HCT116 (cell line): Measurements from ENCODE around the gene TRAK1. TPM values are rescaled to one million over a fixed set of nuclear protein-coding genes. Genes with fewer than 3 reads are reported as not detected.

Source experiments
- ATAC-seq: fragments of 200-7000 bp; cut with Tn5 transposase; 2 replicates; pipeline ENCODE4 v1.9.1; 2020; ENCODE audit warnings: mild to moderate bottlenecking, moderate library complexity
- BruUV-seq: library from RNA; stranded (reverse); fragments of 400-500 nt; replicated peaks from 2 replicates; lab custom pipeline; 2021; lab: Mats Ljungman, UMichigan
- CTCF ChIA-PET: fragments of 300-600 bp; sonication (Branson Sonifier 250); formaldehyde crosslinking; loops from one replicate; lab custom pipeline; 2021; ENCODE audit warnings: antibody characterized with exemption; lab: Charles Lee
- POLR2A ChIA-PET: fragments of 300-600, 350-600 bp; sonication (Branson Sonifier 250); formaldehyde crosslinking; loops from one replicate; lab custom pipeline; 2021; ENCODE audit warnings: antibody characterized with exemption; lab: Charles Lee
- RAD21 ChIA-PET, 2 experiments: fragments of 300-600 bp; sonication (Branson Sonifier 250); formaldehyde crosslinking; loops; one replicate each; lab custom pipeline; 2023; ENCODE audit warnings: low total read pairs in 2 of 2; ENCODE audit not compliant: uncharacterized antibody in 2 of 2, unreplicated experiment in 2 of 2, low non-redundant PET in 1 of 2; lab: Charles Lee
- DNase-seq: peaks from one replicate; pipeline ENCODE4 v3.0.0-alpha.2; 2010; ENCODE audit warnings: low read depth, low spot score
- H2AFZ ChIP-seq: fragments of 200-600 bp; shearing (Covaris generic), sonication (generic); 2 replicates; pipeline ENCODE4 v1.6.1; 2017; ENCODE audit warnings: low read depth, mixed run types, mixed read lengths, antibody characterized with exemption, low read length; ENCODE audit not compliant: poor library complexity, severe bottlenecking
- H3K27ac ChIP-seq: 2 replicates; pipeline ENCODE4 v1.5.1; 2012; ENCODE audit warnings: low read depth, low read length
- H3K27me3 ChIP-seq: fragments of 200-600 bp; sonication (generic); 2 replicates; pipeline ENCODE4 v1.6.1; 2016; ENCODE audit warnings: mixed run types, low read length, mixed read lengths; ENCODE audit not compliant: insufficient read depth
- H3K36me3 ChIP-seq, 2 experiments: fragments of 200-500 bp in 1 of 2; fragments of 200-600 bp in 1 of 2; sonication (Bioruptor generic) in 1 of 2; sonication (generic) in 1 of 2; 2 replicates each; pipeline versions ENCODE4 v1.5.1 to v1.6.1; 2014 to 2016; ENCODE audit warnings: low read length in 2 of 2, inconsistent platforms in 1 of 2, mixed read lengths in 1 of 2, mixed run types in 1 of 2; ENCODE audit not compliant: insufficient read depth in 2 of 2, control insufficient read depth in 1 of 2
- H3K4me1 ChIP-seq, 2 experiments: fragments of 200-600 bp in 1 of 2; sonication (generic) in 1 of 2; 2 replicates each; pipeline versions ENCODE4 v1.5.1 to v1.6.1; 2012 to 2017; ENCODE audit warnings: low read length in 2 of 2, inconsistent platforms in 1 of 2, mild to moderate bottlenecking in 1 of 2, mixed read lengths in 1 of 2, mixed run types in 1 of 2, moderate library complexity in 1 of 2; ENCODE audit not compliant: insufficient read depth in 2 of 2, control insufficient read depth in 1 of 2
- H3K4me2 ChIP-seq: fragments of 200-600 bp; sonication (generic); 2 replicates; pipeline ENCODE4 v1.6.1; 2017; ENCODE audit warnings: mixed run types, low read length, mixed read lengths
- H3K4me3 ChIP-seq, 2 experiments: fragments of 200-600 bp in 1 of 2; sonication (generic) in 1 of 2; replicated peaks in 1 of 2; 2 replicates each; pipeline ENCODE4 v1.5.1; 2011 to 2016; ENCODE audit warnings: low read length in 2 of 2, control low read depth in 1 of 2, low read depth in 1 of 2, mild to moderate bottlenecking in 1 of 2, mixed read lengths in 1 of 2, mixed run types in 1 of 2
- H3K79me2 ChIP-seq: fragments of 200-600 bp; sonication (generic); 2 replicates; pipeline ENCODE4 v1.6.1; 2017; ENCODE audit warnings: mild to moderate bottlenecking, mixed run types, low read length, moderate library complexity, mixed read lengths; ENCODE audit not compliant: insufficient read depth
- H3K9ac ChIP-seq: fragments of 200-600 bp; sonication (generic); 2 replicates; pipeline ENCODE4 v1.6.1; 2016; ENCODE audit warnings: low read length, mixed read lengths
- H3K9me2 ChIP-seq: fragments of 200-600 bp; sonication (generic), shearing (Covaris generic); 2 replicates; pipeline ENCODE4 v1.6.1; 2017; ENCODE audit warnings: mixed run types, mild to moderate bottlenecking, moderate library complexity; ENCODE audit not compliant: insufficient read depth
- H3K9me3 ChIP-seq, 2 experiments: fragments of 200-500 bp in 1 of 2; fragments of 200-600 bp in 1 of 2; sonication (Bioruptor generic) in 1 of 2; sonication (generic) in 1 of 2; 2 replicates each; pipeline ENCODE4 v1.6.1; 2014 to 2017; ENCODE audit warnings: low read length in 2 of 2, mixed read lengths in 2 of 2, inconsistent platforms in 1 of 2, low read depth in 1 of 2, mild to moderate bottlenecking in 1 of 2, mixed run types in 1 of 2, moderate library complexity in 1 of 2; ENCODE audit not compliant: control insufficient read depth in 1 of 2, insufficient read depth in 1 of 2
- H4K20me1 ChIP-seq: fragments of 200-600 bp; sonication (generic), shearing (Covaris generic); 2 replicates; pipeline ENCODE4 v1.6.1; 2017; ENCODE audit warnings: mixed run types, mild to moderate bottlenecking, moderate library complexity; ENCODE audit not compliant: insufficient read depth
- CEBPB ChIP-seq: IDR thresholded peaks from 2 replicates; pipeline ENCODE4 v1.6.1; 2012; ENCODE audit warnings: low read depth
- ELF1 ChIP-seq: IDR thresholded peaks from 2 replicates; pipeline ENCODE4 v1.6.1; 2012; ENCODE audit warnings: low read depth, borderline replicate concordance
- EZH2phosphoT487 ChIP-seq: fragments of 200-600 bp; IDR thresholded peaks from 2 replicates; pipeline ENCODE4 v1.6.1; 2018; ENCODE audit warnings: antibody characterized with exemption, borderline replicate concordance
- FOSL1 ChIP-seq: IDR thresholded peaks from 2 replicates; pipeline ENCODE4 v1.6.1; 2012; ENCODE audit warnings: low read depth
- RAD21 ChIP-seq: IDR thresholded peaks from 2 replicates; pipeline ENCODE4 v1.6.1; 2012; ENCODE audit warnings: low read depth, mild to moderate bottlenecking
- SIN3A ChIP-seq: IDR thresholded peaks from 2 replicates; pipeline ENCODE4 v1.6.1; 2012; ENCODE audit warnings: low read depth
- YY1 ChIP-seq: IDR thresholded peaks from 2 replicates; pipeline ENCODE4 v1.6.1; 2011; ENCODE audit warnings: low read length, low read depth, moderate library complexity, mild to moderate bottlenecking; ENCODE audit not compliant: insufficient replicate concordance; ENCODE audit errors: extremely low read depth
- ZFX ChIP-seq: fragments of 450-650 bp; IDR thresholded peaks from 2 replicates; pipeline ENCODE4 v1.6.1; 2017
- ZNF274 ChIP-seq: fragments of 200-500 bp; sonication (Bioruptor generic); IDR thresholded peaks from 2 replicates; pipeline ENCODE4 v1.6.1; 2014; ENCODE audit warnings: mild to moderate bottlenecking, low read depth, low read length, inconsistent platforms
- intact Hi-C: fragments of 100-400 bp; cut with micrococcal nuclease; formaldehyde crosslinking; loops from 2 replicates; pipeline ENCODE4 v1.10.0; 2022
- total RNA-seq: library from RNA; stranded (reverse); gene quantifications from one replicate; pipeline ENCODE4 v1.2.1, GENCODE V29; 2021; ENCODE audit not compliant: unreplicated experiment
- TF ChIP-seq, protein P1 (sequence below): IDR thresholded peaks from 2 replicates; pipeline ENCODE4 v1.6.1; 2012
- TF ChIP-seq, protein P2 (sequence below): IDR thresholded peaks from 2 replicates; pipeline ENCODE4 v1.6.1; 2011; ENCODE audit warnings: mild to moderate bottlenecking, low read length, moderate library complexity; ENCODE audit not compliant: insufficient replicate concordance; ENCODE audit errors: extremely low read depth
- TF ChIP-seq, protein P3 (sequence below): IDR thresholded peaks from 2 replicates; pipeline ENCODE4 v1.6.1; 2012
- TF ChIP-seq, protein P4 (sequence below), 3 experiments: fragments of 200-600 bp in 1 of 3; sonication (generic) in 1 of 3; IDR thresholded peaks in 2 of 3; conservative IDR thresholded peaks in 1 of 3; 2 replicates each; pipeline ENCODE4 v1.5.1; 2012 to 2017; ENCODE audit warnings: low read depth in 2 of 3, low read length in 2 of 3, antibody characterized with exemption in 1 of 3, borderline replicate concordance in 1 of 3, control low read depth in 1 of 3, mild to moderate bottlenecking in 1 of 3, mixed read lengths in 1 of 3, mixed run types in 1 of 3, moderate library complexity in 1 of 3; ENCODE audit not compliant: insufficient read depth in 1 of 3

Gene TRAK1
- total RNA-seq, 1 experiment from 2014 or later = 25.9 TPM

- Histone ChIP-seq H3K27ac (no peak overlapping the region), H3K36me3 (no peaks in the 10 kb centered on the region), H2AFZ (no peak overlapping the region), H4K20me1 (no peaks in the 10 kb centered on the region), H3K4me1 (peaks cover 40 to 51% of the 10 kb centered on the region in 2 experiments), H3K79me2 (peaks cover 26% of the 10 kb centered on the region; the same call in 1 of the 2 replicates), H3K27me3 (no peaks in the 10 kb centered on the region), H3K9me3 (no peaks in the 10 kb centered on the region), H3K9me2 (no peaks in the 10 kb centered on the region), H3K4me3 (no peak overlapping the region), H3K9ac (no peak overlapping the region), H3K4me2 (no peak overlapping the region)
- intact Hi-C loops = loop anchor here (5.0 kb wide), 2 partner anchors 227 to 428 kb away; no protein-coding TSS in a partner anchor
- ATAC-seq (no peak), DNase-seq (no peak)
- ChIA-PET CTCF (interaction anchor here (1.0 to 7.8 kb wide), 4 partner anchors 8 to 324 kb away, joined by 5 to 185 read pairs (median 6); no protein-coding TSS in a partner anchor), RAD21 (interaction anchor here (1.0 to 1.7 kb wide), 4 partner anchors 71 to 110 kb away, joined by 3 to 8 read pairs (median 6); no protein-coding TSS in a partner anchor), POLR2A (interaction anchor here (0.9 to 1.0 kb wide), 2 partner anchors 70 to 72 kb away, joined by 3 read pairs; no protein-coding TSS in a partner anchor)
- BruUV-seq = no TSS peak
- TF ChIP-seq YY1 (no peak), ZNF274 (no peak)
- TF ChIP-seq, protein P1, sequence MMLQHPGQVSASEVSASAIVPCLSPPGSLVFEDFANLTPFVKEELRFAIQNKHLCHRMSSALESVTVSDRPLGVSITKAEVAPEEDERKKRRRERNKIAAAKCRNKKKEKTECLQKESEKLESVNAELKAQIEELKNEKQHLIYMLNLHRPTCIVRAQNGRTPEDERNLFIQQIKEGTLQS = no peak
These were observed 28.6 kb downstream of the TRAK1 start for GRCh38 chr3:42119561-42120355.

GRCh38 chr3:42120866-42121265 lies 29.7 kb downstream of the TRAK1 start:
- no peak overlapping the region for H2AFZ ChIP-seq
- no peak overlapping the region for H3K4me3 ChIP-seq
- DNase-seq (no peak), ATAC-seq (no peak)
- H3K27me3 ChIP-seq = no peaks in the 10 kb centered on the region
- H4K20me1 ChIP-seq = no peaks in the 10 kb centered on the region
- H3K9me2 ChIP-seq = no peaks in the 10 kb centered on the region
- H3K4me2 ChIP-seq = no peak overlapping the region
- H3K36me3 ChIP-seq = no peaks in the 10 kb centered on the region
- intact Hi-C loops = no loop called here
- H3K27ac ChIP-seq = no peak overlapping the region
- H3K9me3 ChIP-seq = no peaks in the 10 kb centered on the region
- peaks cover 36 to 49% of the 10 kb centered on the region in 2 experiments for H3K4me1 ChIP-seq
- H3K79me2 ChIP-seq = peaks cover 22% of the 10 kb centered on the region; the same call in 1 of the 2 replicates
- no TSS peak for BruUV-seq
- ChIA-PET POLR2A (no interaction called here), RAD21 (no interaction called here), CTCF (interaction anchor here (2.0 to 7.8 kb wide), 2 partner anchors 69 to 323 kb away, joined by 7 to 185 read pairs; no protein-coding TSS in a partner anchor)
- H3K9ac ChIP-seq = no peak overlapping the region
- TF ChIP-seq, protein P2, sequence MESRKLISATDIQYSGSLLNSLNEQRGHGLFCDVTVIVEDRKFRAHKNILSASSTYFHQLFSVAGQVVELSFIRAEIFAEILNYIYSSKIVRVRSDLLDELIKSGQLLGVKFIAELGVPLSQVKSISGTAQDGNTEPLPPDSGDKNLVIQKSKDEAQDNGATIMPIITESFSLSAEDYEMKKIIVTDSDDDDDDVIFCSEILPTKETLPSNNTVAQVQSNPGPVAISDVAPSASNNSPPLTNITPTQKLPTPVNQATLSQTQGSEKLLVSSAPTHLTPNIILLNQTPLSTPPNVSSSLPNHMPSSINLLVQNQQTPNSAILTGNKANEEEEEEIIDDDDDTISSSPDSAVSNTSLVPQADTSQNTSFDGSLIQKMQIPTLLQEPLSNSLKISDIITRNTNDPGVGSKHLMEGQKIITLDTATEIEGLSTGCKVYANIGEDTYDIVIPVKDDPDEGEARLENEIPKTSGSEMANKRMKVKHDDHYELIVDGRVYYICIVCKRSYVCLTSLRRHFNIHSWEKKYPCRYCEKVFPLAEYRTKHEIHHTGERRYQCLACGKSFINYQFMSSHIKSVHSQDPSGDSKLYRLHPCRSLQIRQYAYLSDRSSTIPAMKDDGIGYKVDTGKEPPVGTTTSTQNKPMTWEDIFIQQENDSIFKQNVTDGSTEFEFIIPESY = no peak
- TF ChIP-seq, protein P3, sequence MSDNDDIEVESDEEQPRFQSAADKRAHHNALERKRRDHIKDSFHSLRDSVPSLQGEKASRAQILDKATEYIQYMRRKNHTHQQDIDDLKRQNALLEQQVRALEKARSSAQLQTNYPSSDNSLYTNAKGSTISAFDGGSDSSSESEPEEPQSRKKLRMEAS = no peak
- no peak for TF ChIP-seq CEBPB
- TF ChIP-seq RAD21 = no peak
- no peak for TF ChIP-seq EZH2phosphoT487
- TF ChIP-seq SIN3A = no peak
- TF ChIP-seq ZFX = no peak
- TF ChIP-seq, protein P4, sequence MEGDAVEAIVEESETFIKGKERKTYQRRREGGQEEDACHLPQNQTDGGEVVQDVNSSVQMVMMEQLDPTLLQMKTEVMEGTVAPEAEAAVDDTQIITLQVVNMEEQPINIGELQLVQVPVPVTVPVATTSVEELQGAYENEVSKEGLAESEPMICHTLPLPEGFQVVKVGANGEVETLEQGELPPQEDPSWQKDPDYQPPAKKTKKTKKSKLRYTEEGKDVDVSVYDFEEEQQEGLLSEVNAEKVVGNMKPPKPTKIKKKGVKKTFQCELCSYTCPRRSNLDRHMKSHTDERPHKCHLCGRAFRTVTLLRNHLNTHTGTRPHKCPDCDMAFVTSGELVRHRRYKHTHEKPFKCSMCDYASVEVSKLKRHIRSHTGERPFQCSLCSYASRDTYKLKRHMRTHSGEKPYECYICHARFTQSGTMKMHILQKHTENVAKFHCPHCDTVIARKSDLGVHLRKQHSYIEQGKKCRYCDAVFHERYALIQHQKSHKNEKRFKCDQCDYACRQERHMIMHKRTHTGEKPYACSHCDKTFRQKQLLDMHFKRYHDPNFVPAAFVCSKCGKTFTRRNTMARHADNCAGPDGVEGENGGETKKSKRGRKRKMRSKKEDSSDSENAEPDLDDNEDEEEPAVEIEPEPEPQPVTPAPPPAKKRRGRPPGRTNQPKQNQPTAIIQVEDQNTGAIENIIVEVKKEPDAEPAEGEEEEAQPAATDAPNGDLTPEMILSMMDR (IDR thresholded peaks at IDR 0.05 in 2 of 3, conservative IDR thresholded peaks at IDR 0.05 in 1 of 3; ENCODE audit: borderline replicate concordance in 1 of 3, insufficient read depth in 1 of 3, low read depth in 2 of 3, low read length in 2 of 3) = no peak
- no peak for TF ChIP-seq ELF1
- TF ChIP-seq FOSL1 = no peak
